Activated naive CD4-positive, alpha-beta T cell treated with anti-CD3 and anti-CD28 coated beads, Interleukin-2, amount 50 U/mL, for 72 hours (primary cell): ENCODE data around the gene IGF1R. TPM values are rescaled to one million over a fixed set of nuclear protein-coding genes. Genes with fewer than 3 reads are reported as not detected.
"Not testable (repeated sequence)": the region's sequence is repeated elsewhere in the genome, so short reads cannot be mapped to it uniquely, and the experiment has no call there.

Source experiments
- ATAC-seq, 2 donors: fragments of 150-1000 bp; cut with Tn5 transposase; 2 replicates each; pipeline ENCODE4 v1.10.0; 2021; ENCODE audit warnings: mild to moderate bottlenecking in 2 of 2, moderate library complexity in 2 of 2
- DNase-seq, 2 donors: peaks; one replicate each; pipeline ENCODE4 v3.0.0; 2021 to 2022; ENCODE audit warnings: low spot score in 2 of 2
- H3K27ac Mint-ChIP-seq, 2 donors: one replicate each; pipeline ENCODE4 v1.8.0; 2022; ENCODE audit warnings: mild to moderate bottlenecking in 2 of 2, mixed read lengths in 2 of 2
- H3K36me3 Mint-ChIP-seq, 2 donors: one replicate each; pipeline ENCODE4 v1.8.0; 2022; ENCODE audit warnings: mixed read lengths in 2 of 2
- H3K9me3 Mint-ChIP-seq, 2 donors: one replicate each; pipeline ENCODE4 v1.8.0; 2022; ENCODE audit warnings: mixed read lengths in 2 of 2
- total RNA-seq, 2 donors: library from RNA; stranded (reverse); gene quantifications; one replicate each; pipeline ENCODE4 v1.2.3, GENCODE V29; 2022

Gene IGF1R
- total RNA-seq: 10 to 100 TPM; 35.6 to 39.4 TPM

DNA sequence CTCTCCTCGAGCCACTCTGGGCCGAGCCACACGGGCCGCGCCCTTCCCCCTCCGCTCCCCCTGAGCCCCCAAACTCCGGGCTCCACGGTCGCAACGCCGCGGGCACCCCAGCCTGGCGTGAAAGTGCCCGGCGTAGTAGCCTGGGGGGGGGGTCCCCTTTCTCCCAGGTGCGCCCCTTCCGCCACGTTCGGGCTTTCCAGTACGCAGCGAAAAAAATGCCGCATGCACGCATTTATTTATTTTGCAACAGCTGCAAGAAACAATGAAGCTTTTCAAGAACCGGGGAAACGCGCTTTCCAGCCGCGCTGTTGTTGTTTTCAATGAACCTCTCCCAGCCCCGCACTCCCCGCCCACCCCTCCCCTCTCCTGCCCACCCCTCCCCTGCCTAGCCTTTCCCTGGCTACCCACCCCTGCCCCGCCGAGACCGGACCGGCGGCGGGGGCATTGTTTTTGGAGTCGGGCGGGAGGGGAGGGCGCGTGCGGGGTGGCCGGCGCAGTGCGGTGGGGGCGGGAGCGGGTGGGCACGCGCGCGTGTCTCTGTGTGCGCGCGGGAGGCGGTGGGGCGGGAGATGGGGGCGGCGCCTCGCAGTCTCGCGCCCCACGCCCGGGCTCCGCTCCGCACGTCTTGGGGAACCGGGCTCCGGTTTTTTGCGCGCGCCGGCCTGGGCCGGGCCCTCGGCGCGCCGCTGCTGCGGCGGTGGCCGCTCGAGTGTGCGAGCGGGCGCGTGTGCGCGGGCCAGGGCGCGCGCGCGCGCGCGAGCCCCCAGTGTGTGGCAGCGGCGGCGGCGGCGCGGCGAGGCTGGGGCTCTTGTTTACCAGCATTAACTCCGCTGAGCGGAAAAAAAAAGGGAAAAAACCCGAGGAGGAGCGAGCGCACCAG is at the start of gene IGF1R:
IGF1R (plus strand) TSS at position 766 of the 880 bp plus-strand sequence. CDS start 1,043 bp downstream, outside the sequence.
- DNase-seq (peak; percentile 85 to 95), ATAC-seq (peak; percentile 46 to 66)
- Mint-ChIP-seq H3K9me3 (no peaks in the 10 kb centered on the region), H3K36me3 (peaks cover 12 to 15% of the 10 kb centered on the region in 2 donors), H3K27ac (peak within 1 kb of the TSS; percentile 72 to 97)

DNA sequence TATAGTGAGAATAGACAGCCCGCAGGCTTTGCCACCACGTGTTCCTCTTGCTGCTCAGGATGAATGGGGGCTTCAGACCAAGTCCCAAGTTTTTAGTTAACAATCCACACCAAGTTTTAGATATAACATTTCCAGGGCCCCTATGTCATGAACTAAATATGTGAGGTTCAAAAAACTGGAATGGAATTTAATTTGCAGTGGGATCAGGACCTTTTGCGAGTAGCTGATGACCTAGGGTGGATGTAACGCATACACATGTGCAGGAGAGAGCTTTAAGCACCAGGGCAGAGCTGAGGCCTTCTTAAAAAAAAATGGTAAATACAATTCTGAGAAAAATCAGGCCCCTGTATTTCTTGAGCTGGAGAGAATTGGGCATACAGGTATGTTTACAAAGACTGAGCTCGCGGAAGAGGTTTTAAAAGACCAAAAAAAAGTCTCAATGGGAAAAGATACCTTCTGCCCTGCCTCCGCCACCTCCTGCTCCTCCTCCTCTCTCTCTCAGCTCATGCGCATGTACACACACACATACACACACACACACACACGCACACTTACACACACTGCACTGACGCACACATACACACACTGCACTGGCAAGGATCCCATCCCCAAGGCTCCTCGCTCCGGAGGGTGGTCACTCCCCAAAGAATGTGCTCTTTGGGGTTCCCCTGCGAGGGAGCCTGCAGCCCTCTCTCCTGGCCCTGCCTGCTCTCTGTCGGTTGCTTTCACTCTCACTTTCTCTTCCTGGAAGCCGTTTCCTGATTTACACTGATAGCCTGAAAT is 48.2 kb upstream of the IGF1R start:
- ATAC-seq: peak; percentile 94 to 96
- peak; percentile 43 to 67 for DNase-seq
- no peaks in the 10 kb centered on the region for H3K9me3 Mint-ChIP-seq
- peak overlapping the region; percentile 77 to 98 for H3K27ac Mint-ChIP-seq
- no peaks in the 10 kb centered on the region for H3K36me3 Mint-ChIP-seq

DNA sequence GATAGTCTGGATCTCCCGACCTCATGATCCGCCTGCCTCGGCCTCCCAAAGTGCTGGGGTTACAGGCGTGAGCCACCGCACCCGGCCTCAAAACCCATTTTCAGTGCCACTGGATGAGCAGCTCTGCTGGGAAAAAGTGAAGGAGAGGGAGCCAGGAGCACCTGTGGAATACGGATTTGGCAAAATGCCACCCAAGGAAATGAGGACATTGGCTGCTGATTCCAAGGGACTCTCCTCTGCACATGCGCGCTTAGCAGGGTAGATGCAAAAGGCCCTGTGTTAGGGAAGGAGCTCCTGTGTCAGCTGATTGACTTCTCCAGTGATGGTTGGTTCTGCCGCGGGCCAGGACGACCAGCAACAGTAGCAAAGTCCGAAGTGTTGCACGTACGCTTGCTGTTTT is 43.4 kb upstream of the IGF1R start:
- no peak for ATAC-seq
- no peak for DNase-seq
- Mint-ChIP-seq H3K36me3 (no peaks in the 10 kb centered on the region), H3K27ac (no peak overlapping the region), H3K9me3 (no peaks in the 10 kb centered on the region)

DNA sequence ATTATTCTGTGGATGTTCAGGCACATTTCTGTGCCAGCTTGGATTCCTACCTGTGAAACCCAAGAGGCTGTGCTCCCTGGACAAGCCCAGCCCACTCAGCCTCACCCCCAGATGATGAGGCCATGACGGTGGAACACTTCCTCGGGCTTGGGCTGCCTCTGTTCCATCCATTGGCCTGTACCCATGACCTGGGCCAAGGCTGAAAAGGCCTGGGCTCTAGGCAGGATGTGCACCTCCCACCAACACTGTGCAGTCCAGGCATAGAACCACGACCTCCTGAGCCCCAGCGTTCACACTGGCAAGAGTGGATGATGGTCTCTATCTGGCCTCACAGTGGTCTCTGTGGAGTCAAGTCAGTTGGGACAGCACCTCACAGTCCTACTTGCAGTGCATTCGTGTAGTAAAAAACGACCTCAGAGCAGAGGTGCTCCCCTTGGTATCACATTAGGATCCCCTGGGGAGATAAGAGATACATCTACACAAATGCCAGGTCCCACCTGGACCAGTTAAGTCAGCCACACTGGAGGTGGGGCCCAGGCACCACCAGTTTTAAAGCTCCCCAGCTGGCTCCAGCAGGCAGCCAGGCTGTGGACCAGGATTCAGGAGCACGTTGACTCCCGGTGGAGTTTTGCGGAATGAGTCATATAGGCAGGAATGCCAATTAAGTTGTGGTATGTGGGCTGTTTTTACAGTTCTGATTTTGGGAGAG is 39.0 kb upstream of the IGF1R start:
- H3K36me3 Mint-ChIP-seq: no peaks in the 10 kb centered on the region
- ATAC-seq (no peak), DNase-seq (no peak)
- no peaks in the 10 kb centered on the region for H3K9me3 Mint-ChIP-seq
- H3K27ac Mint-ChIP-seq: peak overlapping the region in 1 of 2 donors; percentile 75

DNA sequence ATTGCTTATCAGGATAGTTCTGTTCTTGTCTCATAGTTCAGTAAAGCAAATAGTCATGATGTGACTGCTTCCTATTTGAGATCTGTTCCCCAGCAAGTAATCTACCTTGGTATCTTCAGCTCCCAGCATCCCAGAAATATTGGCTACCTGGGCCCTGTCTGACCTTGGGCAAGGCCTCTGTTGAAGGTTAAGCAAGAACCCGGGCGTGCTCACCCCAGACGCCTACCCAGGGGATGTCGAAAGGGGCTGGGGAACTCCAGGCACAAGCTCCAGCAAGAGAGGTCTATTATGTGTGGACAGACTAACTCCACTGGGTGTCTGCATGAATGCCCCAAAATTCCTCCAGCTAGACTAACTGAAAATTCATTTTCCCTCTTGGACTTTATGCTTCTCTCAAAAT is 37.3 kb upstream of the IGF1R start:
- ATAC-seq (no peak), DNase-seq (no peak)
- Mint-ChIP-seq H3K27ac (no peak overlapping the region), H3K36me3 (no peaks in the 10 kb centered on the region), H3K9me3 (no peaks in the 10 kb centered on the region)

DNA sequence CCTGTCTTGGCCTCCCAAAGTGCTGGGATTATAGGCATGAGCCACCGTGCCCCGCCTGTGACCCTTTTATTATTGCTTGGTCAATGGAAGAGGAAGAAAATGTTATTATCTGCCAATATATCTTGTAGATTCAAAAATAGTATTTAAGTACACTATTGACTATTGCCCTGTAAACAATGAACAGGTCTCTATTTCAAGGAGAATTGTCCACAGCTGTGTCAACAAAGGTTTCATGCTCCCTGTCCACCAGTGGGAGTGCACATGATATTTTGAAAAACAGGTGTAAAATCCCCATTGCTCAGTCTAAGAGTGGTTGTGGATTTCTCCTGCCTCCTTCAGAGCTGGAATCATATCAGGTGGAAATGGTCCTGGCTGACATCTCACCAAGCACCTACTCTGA is 36.5 kb upstream of the IGF1R start:
- Mint-ChIP-seq H3K36me3 (no peaks in the 10 kb centered on the region), H3K27ac (no peak overlapping the region), H3K9me3 (no peaks in the 10 kb centered on the region)
- ATAC-seq: no peak
- DNase-seq: no peak

DNA sequence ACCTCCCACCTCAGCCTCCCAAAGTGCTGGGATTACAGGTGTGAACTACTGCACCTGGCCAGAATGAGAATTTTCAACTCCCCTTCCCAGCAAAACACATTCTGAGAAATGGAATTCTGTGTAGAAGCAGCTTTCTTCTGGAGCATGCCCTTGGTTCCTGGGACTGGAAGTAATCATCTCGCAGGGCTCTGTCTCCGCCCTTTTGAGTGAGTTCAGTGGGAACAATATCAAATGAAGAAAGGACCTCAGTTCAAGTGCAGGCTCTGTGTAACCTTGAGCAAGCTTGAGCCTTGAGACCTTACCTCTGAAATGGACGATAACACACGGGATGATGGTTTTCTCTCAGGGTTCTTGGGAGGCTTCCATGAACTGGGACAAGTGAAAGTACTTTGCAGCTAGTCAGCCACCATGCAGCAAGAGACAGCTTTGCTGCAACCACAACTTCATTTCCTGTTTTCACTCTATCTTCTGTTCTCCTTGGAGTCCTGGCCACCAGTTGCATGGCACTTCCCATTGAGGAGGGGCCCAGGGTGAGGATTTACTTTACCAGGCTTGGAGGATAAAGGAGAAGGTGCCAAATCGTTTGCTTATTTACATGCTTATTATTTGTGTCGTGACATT is 35.7 kb upstream of the IGF1R start:
- DNase-seq (no peak), ATAC-seq (peak in 1 of 2 donors; percentile 28)
- H3K27ac Mint-ChIP-seq: no peak overlapping the region
- no peaks in the 10 kb centered on the region for H3K9me3 Mint-ChIP-seq
- H3K36me3 Mint-ChIP-seq: no peaks in the 10 kb centered on the region

DNA sequence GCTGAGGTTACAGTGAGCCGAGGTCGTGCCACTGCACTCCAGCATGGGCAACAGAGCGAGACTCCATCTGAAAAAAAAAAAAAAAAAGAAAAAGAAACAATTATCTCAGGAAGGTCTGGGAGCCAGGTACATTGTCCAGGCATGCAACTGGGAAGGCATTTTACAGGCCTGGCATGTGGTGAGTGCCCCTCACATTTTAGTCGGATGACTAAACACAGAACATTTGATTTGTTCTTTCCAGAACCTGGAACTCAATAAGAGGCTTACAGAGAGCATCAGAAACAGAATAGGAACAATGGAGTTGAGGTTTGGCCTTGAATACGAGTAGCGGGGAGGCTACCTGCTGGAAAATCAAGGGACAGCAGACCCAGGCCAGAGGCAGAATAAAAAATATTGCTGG is 33.7 kb upstream of the IGF1R start:
- peak overlapping the region; percentile 46 to 73 for H3K27ac Mint-ChIP-seq
- no peak for ATAC-seq
- no peaks in the 10 kb centered on the region for H3K9me3 Mint-ChIP-seq
- DNase-seq: no peak
- no peaks in the 10 kb centered on the region for H3K36me3 Mint-ChIP-seq

DNA sequence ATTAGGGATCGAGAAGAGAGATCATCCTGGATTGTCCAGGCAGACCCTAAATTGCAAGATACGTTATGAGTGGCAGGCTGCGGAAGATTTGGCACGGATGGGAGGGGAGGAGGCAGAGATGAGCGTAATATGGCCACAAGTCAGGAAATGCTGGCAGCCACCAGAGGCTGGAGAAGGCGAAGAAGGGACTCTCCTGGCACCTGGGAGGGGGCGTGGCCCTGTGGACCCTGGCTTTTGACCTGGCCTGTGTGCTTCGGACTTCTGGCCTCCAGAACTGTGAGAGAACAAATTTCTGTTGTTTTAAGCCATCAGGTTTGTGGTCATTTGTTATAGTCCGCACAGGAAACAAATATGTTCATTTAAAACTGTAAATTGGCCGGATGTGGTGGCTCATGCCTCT is 31.9 kb upstream of the IGF1R start:
- H3K27ac Mint-ChIP-seq: no peak overlapping the region
- ATAC-seq (no peak), DNase-seq (peak in 1 of 2 donors; percentile 26)
- no peaks in the 10 kb centered on the region for H3K36me3 Mint-ChIP-seq
- H3K9me3 Mint-ChIP-seq: no peaks in the 10 kb centered on the region

DNA sequence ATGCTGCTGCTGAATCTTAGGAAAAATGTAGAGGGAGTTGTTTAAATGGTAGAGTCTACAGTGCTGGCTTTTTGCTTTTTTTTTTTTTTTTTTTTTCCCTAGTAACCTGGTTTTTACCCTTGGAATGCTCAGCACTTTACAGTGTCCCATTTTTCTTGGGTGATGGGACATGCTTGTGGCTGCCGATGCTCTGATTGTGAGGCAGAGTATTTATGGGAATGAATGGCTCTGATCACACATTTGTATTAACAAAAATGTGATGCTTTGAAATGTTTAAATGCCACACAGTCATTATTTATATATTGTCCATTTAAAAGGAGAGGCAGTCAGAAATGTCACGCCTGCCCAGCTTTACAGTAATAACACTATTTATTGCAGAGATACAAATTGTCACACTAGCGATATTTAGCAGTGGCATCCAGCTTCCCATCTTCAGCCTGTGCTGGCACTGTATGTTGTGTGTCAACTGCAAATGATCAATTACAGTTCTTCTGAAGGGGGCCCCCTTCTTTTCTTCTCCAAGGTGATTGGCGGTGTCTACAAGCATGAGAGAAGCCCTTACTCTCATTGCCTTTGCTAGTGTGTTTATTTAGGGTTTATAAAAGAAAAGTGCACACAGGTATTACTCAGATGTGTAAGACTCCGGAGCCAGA is 30.9 kb upstream of the IGF1R start:
- Mint-ChIP-seq H3K36me3 (no peaks in the 10 kb centered on the region), H3K27ac (no peak overlapping the region), H3K9me3 (no peaks in the 10 kb centered on the region)
- no peak for DNase-seq
- no peak for ATAC-seq

DNA sequence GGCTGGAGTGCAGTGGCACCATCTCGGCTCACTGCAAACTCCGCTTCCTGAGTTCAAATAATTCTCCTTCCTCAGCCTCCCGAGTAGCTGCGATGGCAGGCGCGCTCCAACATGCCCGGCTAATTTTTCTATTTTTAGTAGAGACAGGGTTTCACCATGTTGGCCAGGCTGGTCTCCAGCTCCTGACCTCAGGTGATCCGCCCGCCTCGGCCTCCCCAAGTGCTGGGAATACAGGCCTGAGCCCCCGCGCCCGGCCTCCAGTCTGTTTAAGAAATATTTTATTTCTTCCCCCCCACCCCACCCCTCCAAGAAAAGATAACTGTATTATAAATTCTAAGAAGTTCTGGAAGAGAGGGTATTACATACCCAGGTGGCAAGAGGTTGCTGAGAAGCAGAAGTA is 29.8 kb upstream of the IGF1R start:
- not testable (repeated sequence) for H3K27ac Mint-ChIP-seq, ATAC-seq, H3K9me3 Mint-ChIP-seq, DNase-seq, H3K36me3 Mint-ChIP-seq

DNA sequence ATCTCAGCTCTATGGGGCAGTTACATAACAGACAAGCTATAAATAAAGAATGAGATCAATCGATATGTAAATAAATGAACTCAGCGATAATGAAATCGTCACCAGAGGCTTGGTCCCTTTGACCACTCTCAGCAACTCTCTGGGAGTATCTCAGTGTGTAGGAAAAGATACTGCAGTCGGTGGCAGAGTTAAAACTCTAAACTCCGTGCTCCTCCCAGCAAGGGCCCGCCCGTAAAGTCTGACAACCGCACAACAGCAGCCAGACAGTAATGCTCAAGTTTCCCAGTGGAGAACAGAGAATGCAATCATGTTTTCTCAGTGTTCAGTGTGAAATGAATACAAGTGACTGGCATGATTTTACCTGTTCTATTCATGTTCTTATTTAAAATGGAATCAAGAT is 28.3 kb upstream of the IGF1R start:
- no peak overlapping the region for H3K27ac Mint-ChIP-seq

DNA sequence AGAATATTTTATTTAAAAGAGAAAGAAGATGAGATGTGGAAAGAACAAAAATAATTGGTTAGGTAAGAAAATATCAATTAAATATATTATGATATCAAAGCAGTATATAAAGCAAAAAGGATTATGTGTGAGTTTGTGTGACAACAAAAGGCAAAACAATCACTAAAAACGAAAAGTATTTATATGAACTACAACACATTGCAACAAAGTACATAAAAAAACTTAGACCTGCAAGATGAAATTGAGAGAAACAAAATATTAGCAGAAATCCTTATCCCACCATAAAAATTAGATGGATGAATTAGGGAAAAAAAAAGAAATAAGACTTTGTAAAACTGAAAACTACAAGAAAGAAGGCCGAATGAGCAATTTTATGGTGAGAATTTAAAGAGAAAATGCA is 27.3 kb upstream of the IGF1R start:
- Mint-ChIP-seq H3K27ac (no peak overlapping the region), H3K9me3 (no peaks in the 10 kb centered on the region), H3K36me3 (no peaks in the 10 kb centered on the region)
- ATAC-seq: no peak
- DNase-seq: no peak

More for the DNA sequence above, 28.3 kb upstream of the IGF1R start:
- ATAC-seq (no peak), DNase-seq (no peak)
- Mint-ChIP-seq H3K9me3 (no peaks in the 10 kb centered on the region), H3K36me3 (no peaks in the 10 kb centered on the region)

DNA sequence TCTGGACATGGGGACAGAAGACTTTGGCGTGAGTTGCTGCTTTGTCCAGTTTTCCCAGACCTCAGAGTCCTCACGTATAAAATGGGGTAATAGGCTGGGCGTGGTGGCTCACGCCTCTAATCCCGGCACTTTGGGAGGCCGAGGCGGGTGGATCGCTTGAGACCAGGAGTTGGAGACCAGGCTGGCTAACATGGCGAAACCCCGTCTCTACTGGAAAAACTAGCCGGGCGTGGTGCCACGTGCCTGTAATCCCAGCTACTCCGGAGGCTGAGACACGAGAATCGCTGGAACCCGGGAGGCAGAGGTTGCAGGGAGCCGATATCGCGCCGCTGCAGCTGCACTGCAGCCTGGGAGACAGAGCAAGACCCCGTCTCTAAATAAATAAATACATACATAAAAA is 22.7 kb upstream of the IGF1R start:
- Mint-ChIP-seq H3K27ac (no peak overlapping the region), H3K36me3 (no peaks in the 10 kb centered on the region), H3K9me3 (no peaks in the 10 kb centered on the region)
- DNase-seq: no peak
- no peak for ATAC-seq

DNA sequence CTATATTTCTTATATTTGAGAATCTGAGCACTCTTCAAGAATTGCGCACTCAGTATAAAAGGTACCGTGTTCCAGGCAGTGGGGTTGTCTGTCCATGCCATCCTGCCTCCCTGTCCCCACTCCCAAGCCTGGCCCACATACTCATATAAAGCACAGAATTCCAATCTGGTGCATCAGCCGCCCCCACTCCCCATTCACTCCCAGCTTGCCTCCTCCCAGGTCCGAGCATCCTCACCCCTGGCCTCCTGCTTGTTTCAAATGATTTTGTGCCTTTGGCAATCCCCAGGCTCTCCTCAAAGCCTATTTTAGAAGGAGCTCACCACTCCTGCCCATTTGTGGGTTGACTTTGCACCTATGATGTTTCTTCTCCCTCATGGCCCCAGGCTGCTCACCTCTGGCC is 22.2 kb upstream of the IGF1R start:
- ATAC-seq: no peak
- Mint-ChIP-seq H3K27ac (no peak overlapping the region), H3K9me3 (no peaks in the 10 kb centered on the region), H3K36me3 (no peaks in the 10 kb centered on the region)
- DNase-seq: no peak

DNA sequence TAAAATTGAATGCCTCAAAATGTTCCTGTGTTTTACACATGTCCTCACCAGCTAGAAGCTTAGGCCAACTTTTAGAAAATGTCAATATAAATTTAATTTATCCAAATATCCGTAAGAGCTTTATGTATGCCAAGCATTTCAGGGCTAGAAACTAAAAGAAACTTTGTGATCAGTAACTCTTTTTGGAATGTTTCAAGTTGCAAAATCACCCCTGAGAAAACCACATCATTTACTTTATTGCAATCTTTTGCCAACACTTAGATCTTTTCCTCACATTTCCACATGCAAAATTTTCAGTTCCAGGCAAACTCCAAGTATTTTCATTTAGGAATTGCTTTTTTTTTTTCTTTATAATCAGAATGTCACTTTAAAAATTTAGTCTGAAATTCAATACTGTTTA is 20.1 kb upstream of the IGF1R start:
- ATAC-seq: no peak
- Mint-ChIP-seq H3K9me3 (no peaks in the 10 kb centered on the region), H3K27ac (no peak overlapping the region), H3K36me3 (no peaks in the 10 kb centered on the region)
- no peak for DNase-seq
